ENCODE results near the gene HOXD9.
A peak's percentile ranks its signal among the peaks of the same experiment; 100 is the strongest.

GRCh38 chr2:176097820-176098365, 24.6 kb upstream of the HOXD9 start:
- TF ChIP-seq POLR2A (IDR thresholded peaks at IDR 0.05) = peak in 1 of 2 donors; percentile 46
- peak in 2 of 4 experiments; percentile 0 to 3 for TF ChIP-seq CTCF (IDR thresholded peaks at IDR 0.05)
